ENCODE data around the gene CTXND1. TPM values are rescaled to one million over a fixed set of nuclear protein-coding genes. Genes with fewer than 3 reads are reported as not detected.

CTXND1 gene
- total and polyA plus RNA-seq, 2 of the 8 experiments (the other 6 are each of a cell fraction or from before 2014, with no cell fraction given): 0.03 TPM; not detected in 1

DNA sequence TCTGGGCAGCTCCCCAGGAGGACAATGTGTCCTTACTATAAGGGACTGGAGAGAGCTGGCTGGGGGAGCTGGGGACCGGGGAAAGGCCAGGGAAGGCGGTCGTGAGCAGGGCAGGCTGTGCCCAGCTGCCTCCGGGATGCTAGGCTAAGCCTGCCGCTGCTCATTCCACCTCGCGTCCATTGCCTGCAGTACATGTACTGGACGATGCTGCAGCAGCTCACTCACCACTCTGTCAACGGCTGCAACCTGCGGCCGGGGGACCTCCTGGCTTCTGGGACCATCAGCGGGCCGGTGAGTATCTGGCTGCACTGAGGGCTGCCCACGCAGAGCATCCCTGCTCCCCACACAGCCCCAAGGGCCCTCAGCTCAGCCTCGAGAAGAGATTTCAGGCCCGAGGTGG lies 72.1 kb downstream of the CTXND1 start:
- Histone ChIP-seq H3K27ac (ENCODE audit: low read depth, low read length) (no peak overlapping the region), H3K14ac (ENCODE audit: insufficient read length) (no peak overlapping the region), H3K9me3 (ENCODE audit: insufficient read depth in 2 of 2, low read depth in 1 of 2, low read length in 1 of 2) (no peaks in the 10 kb centered on the region), H3K79me2 (ENCODE audit: control insufficient read depth in 1 of 2, insufficient read depth in 2 of 2, low read length in 2 of 2) (no peaks in the 10 kb centered on the region), H2BK15ac (ENCODE audit: low read length) (no peak overlapping the region), H3K23ac (ENCODE audit: insufficient read length) (no peak overlapping the region), H3K36me3 (ENCODE audit: control insufficient read depth in 2 of 4, insufficient read depth in 4 of 4, low read length in 3 of 4) (peaks cover 0 to 4% (median 0%) of the 10 kb centered on the region in 4 experiments; a peak in 1 of 8 replicates), H3K4ac (replicated peaks; ENCODE audit: insufficient read length, low read depth, low read length) (no peak overlapping the region), H3K79me1 (ENCODE audit: low read depth, low read length) (no peaks in the 10 kb centered on the region), H2BK5ac (ENCODE audit: low read depth, low read length) (no peak overlapping the region; the same call in 1 of the 2 replicates), H2BK12ac (ENCODE audit: low read depth, low read length) (no peak overlapping the region), H3K27me3 (replicated peaks in 1 of 4; ENCODE audit: control insufficient read depth in 3 of 4, extremely low read depth in 1 of 4, insufficient read depth in 3 of 4, low read length in 3 of 4) (no peaks in the 10 kb centered on the region), H4K91ac (replicated peaks; ENCODE audit: insufficient read length, low read length) (no peak overlapping the region), H4K8ac (ENCODE audit: extremely low read depth, insufficient read depth, low read length) (no peak overlapping the region), H2BK20ac (ENCODE audit: low read length) (no peak overlapping the region), H3K18ac (ENCODE audit: extremely low read depth, low read length) (no peak overlapping the region), H2AFZ (ENCODE audit: low read length) (no peak overlapping the region), H3K4me2 (ENCODE audit: insufficient read depth in 1 of 2, low read depth in 2 of 2, low read length in 2 of 2) (no peak overlapping the region), H3K9ac (replicated peaks in 1 of 4; ENCODE audit: extremely low read depth in 1 of 4, low read depth in 3 of 4, low read length in 3 of 4) (no peak overlapping the region), H2BK120ac (replicated peaks; ENCODE audit: low read depth, low read length) (no peak overlapping the region), H4K20me1 (replicated peaks in 1 of 2; ENCODE audit: control insufficient read depth in 1 of 2, insufficient read depth in 2 of 2, low read length in 2 of 2) (no peaks in the 10 kb centered on the region), H3K4me1 (replicated peaks in 1 of 4; ENCODE audit: control insufficient read depth in 3 of 4, insufficient read depth in 4 of 4, low read length in 3 of 4) (no peaks in the 10 kb centered on the region), H3K4me3 (ENCODE audit: extremely low read depth in 1 of 4, insufficient read depth in 2 of 4, low read depth in 3 of 4, low read length in 4 of 4) (no peak overlapping the region), H4K5ac (ENCODE audit: insufficient read length, low read depth, low read length) (no peak overlapping the region), H3K23me2 (ENCODE audit: low read depth, low read length) (no peaks in the 10 kb centered on the region), H2AK5ac (ENCODE audit: low read depth, low read length) (no peak overlapping the region), H3K56ac (replicated peaks; ENCODE audit: insufficient read length, low read depth, low read length) (no peak overlapping the region)
- FAIRE-seq: no peak
- ChIA-PET CTCF (ENCODE audit: partially characterized antibody) (interaction anchor here (0.5 to 3.2 kb wide), 9 partner anchors 7 to 327 kb away, joined by 3 to 12 read pairs (median 4); no protein-coding TSS in a partner anchor), POLR2A (ENCODE audit: partially characterized antibody) (interaction anchor here (1.0 kb wide), 1 partner anchor 8 kb away, joined by 4 read pairs; no protein-coding TSS in a partner anchor)
- no peak for DNase-seq (ENCODE audit: low read depth in 1 of 2, low spot score in 2 of 2)
- WGBS, 2 experiments (ENCODE audit: extremely low coverage in 1 of 2, insufficient coverage in 1 of 2, insufficient read length in 1 of 2, insufficient replicate concordance in 2 of 2, low coverage in 1 of 2, low lambda C conversion rate in 2 of 2, missing lambda C conversion rate in 1 of 2): 94% methylated on average over 16 of the region's 16 CpGs; no CpG with 5 or more reads in 1 of the 2 experiments
- TF ChIP-seq FOSL1 (IDR thresholded peaks at IDR 0.05; ENCODE audit: insufficient read depth, low read depth, low read length) (no peak), EZH2 (IDR thresholded peaks at IDR 0.05; ENCODE audit: low read depth, low read length, severe bottlenecking) (no peak), RNF2 (IDR thresholded peaks at IDR 0.05; ENCODE audit: borderline replicate concordance, low read depth, low read length, missing control alignments, poor library complexity, severe bottlenecking) (no peak), RFX5 (IDR thresholded peaks at IDR 0.05; ENCODE audit: borderline replicate concordance, low read depth, low read length) (no peak), CHD2 (IDR thresholded peaks at IDR 0.05; ENCODE audit: low read length) (no peak), EGR1 (IDR thresholded peaks at IDR 0.05; ENCODE audit: borderline replicate concordance, low read depth, low read length) (no peak), BACH1 (IDR thresholded peaks at IDR 0.05; ENCODE audit: low read length) (no peak), KDM1A (IDR thresholded peaks at IDR 0.05; ENCODE audit: borderline replicate concordance, low read length) (no peak), ZNF274 (IDR thresholded peaks at IDR 0.05; ENCODE audit: borderline replicate concordance, extremely low read depth, low read length) (no peak)

All from H1 (cell line).